PC-3 (cell line): Measurements from ENCODE around the gene MICALL1. TPM values are rescaled to one million over a fixed set of nuclear protein-coding genes. Genes with fewer than 3 reads are reported as not detected.

Source experiments
- ATAC-seq: fragments of 200-7000 bp; cut with Tn5 transposase; 2 replicates; pipeline ENCODE4 v1.9.1; 2020; ENCODE audit warnings: mild to moderate bottlenecking, moderate library complexity
- Bru-seq: library from RNA; stranded (reverse); fragments of 400-500 nt; gene quantifications from one replicate; lab custom pipeline; 2021; lab: Mats Ljungman, UMichigan
- BruChase-seq, 2 experiments: library from RNA; stranded (reverse); fragments of 400-500 nt; gene quantifications; one replicate each; lab custom pipeline; 2021; lab: Mats Ljungman, UMichigan
- BruUV-seq: library from RNA; stranded (reverse); fragments of 400-500 nt; replicated peaks from 2 replicates; lab custom pipeline; 2021; lab: Mats Ljungman, UMichigan
- CTCF ChIA-PET: fragments of 300-600 bp; sonication (Branson Sonifier 250); formaldehyde crosslinking; loops from one replicate; lab custom pipeline; 2022; ENCODE audit warnings: antibody characterized with exemption; lab: Charles Lee
- POLR2A ChIA-PET: fragments of 300-600 bp; sonication (Branson Sonifier 250); formaldehyde crosslinking; loops from one replicate; lab custom pipeline; 2022; ENCODE audit warnings: antibody characterized with exemption; ENCODE audit not compliant: unreplicated experiment; lab: Charles Lee
- DNase-seq: peaks from one replicate; pipeline ENCODE4 v3.0.0-alpha.2; 2015
- H2AFZ ChIP-seq: fragments of 300-600 bp; sonication (generic); 2 replicates; pipeline ENCODE4 v1.6.0; 2016; ENCODE audit warnings: antibody characterized with exemption, low read length
- H3F3A ChIP-seq: fragments of 300-600 bp; sonication (generic); one replicate; pipeline ENCODE4 v1.6.0; 2017; ENCODE audit warnings: antibody characterized with exemption, low read length, control low read depth, mild to moderate bottlenecking; ENCODE audit not compliant: unreplicated experiment
- H3K27ac ChIP-seq: fragments of 300-600 bp; sonication (generic); 2 replicates; pipeline ENCODE4 v1.5.1; 2016; ENCODE audit warnings: mild to moderate bottlenecking, low read length
- H3K27me3 ChIP-seq: fragments of 300-600 bp; sonication (generic); 2 replicates; pipeline ENCODE4 v1.6.1; 2016; ENCODE audit warnings: low read length, mixed read lengths
- H3K36me3 ChIP-seq: fragments of 300-600 bp; sonication (generic); 2 replicates; pipeline ENCODE4 v1.6.1; 2016; ENCODE audit warnings: low read depth, mixed run types, low read length, mixed read lengths
- H3K4me1 ChIP-seq: fragments of 300-600 bp; sonication (generic); 2 replicates; pipeline ENCODE4 v1.5.1; 2016; ENCODE audit warnings: low read length; ENCODE audit not compliant: insufficient read depth
- H3K4me2 ChIP-seq: fragments of 300-600 bp; sonication (generic); 2 replicates; pipeline ENCODE4 v1.6.0; 2016; ENCODE audit warnings: low read length
- H3K4me3 ChIP-seq: fragments of 300-600 bp; sonication (generic); 2 replicates; pipeline ENCODE4 v1.5.1; 2016; ENCODE audit warnings: mild to moderate bottlenecking, low read length, mixed read lengths
- H3K79me2 ChIP-seq: fragments of 300-600 bp; sonication (generic); 2 replicates; pipeline ENCODE4 v1.6.1; 2017; ENCODE audit warnings: low read length, mixed read lengths
- H3K9ac ChIP-seq: fragments of 300-600 bp; sonication (generic); 2 replicates; pipeline ENCODE4 v1.6.0; 2016; ENCODE audit warnings: mild to moderate bottlenecking, low read length
- H3K9me2 ChIP-seq: fragments of 300-600 bp; sonication (generic); replicated peaks from 2 replicates; pipeline ENCODE4 v1.6.1; 2016; ENCODE audit warnings: mixed run types, low read length, mixed read lengths
- H3K9me3 ChIP-seq: fragments of 300-600 bp; sonication (generic); 2 replicates; pipeline ENCODE4 v1.6.1; 2016; ENCODE audit warnings: low read length, mixed read lengths
- H4K20me1 ChIP-seq: fragments of 300-600 bp; sonication (generic); 2 replicates; pipeline ENCODE4 v1.6.1; 2016; ENCODE audit warnings: low read length, mixed read lengths
- CTCF ChIP-seq: fragments of 300-600 bp; sonication (generic); conservative IDR thresholded peaks from 2 replicates; pipeline ENCODE4 v1.5.1; 2017; ENCODE audit warnings: antibody characterized with exemption, low read depth, mild to moderate bottlenecking, low read length
- EZH2 ChIP-seq: fragments of 300-600 bp; sonication (generic); IDR thresholded peaks from one replicate; pipeline ENCODE4 v1.6.1; 2017; ENCODE audit warnings: antibody characterized with exemption, mild to moderate bottlenecking, low read length; ENCODE audit not compliant: unreplicated experiment
- EZH2phosphoT487 ChIP-seq: fragments of 300-600 bp; sonication (generic); IDR thresholded peaks from 2 replicates; pipeline ENCODE4 v1.6.1; 2018; ENCODE audit warnings: mild to moderate bottlenecking, antibody characterized with exemption, low read length, borderline replicate concordance
- intact Hi-C: fragments of 100-400 bp; cut with micrococcal nuclease; formaldehyde crosslinking; loops from 2 replicates; pipeline ENCODE4 v1.9.0; 2023
- long read RNA-seq: library from polyadenylated mRNA; unstranded; transcript quantifications from one replicate; pipeline ENCODE4 v2.0.0, GENCODE V29; 2021; ENCODE audit not compliant: unreplicated experiment
- total RNA-seq: library from RNA; depleted of rRNA; stranded (reverse); fragments of >200 nt; gene quantifications from 2 replicates; pipeline ENCODE4 v1.2.3, GENCODE V29; 2014; rRNA removed

Gene MICALL1, protein sequence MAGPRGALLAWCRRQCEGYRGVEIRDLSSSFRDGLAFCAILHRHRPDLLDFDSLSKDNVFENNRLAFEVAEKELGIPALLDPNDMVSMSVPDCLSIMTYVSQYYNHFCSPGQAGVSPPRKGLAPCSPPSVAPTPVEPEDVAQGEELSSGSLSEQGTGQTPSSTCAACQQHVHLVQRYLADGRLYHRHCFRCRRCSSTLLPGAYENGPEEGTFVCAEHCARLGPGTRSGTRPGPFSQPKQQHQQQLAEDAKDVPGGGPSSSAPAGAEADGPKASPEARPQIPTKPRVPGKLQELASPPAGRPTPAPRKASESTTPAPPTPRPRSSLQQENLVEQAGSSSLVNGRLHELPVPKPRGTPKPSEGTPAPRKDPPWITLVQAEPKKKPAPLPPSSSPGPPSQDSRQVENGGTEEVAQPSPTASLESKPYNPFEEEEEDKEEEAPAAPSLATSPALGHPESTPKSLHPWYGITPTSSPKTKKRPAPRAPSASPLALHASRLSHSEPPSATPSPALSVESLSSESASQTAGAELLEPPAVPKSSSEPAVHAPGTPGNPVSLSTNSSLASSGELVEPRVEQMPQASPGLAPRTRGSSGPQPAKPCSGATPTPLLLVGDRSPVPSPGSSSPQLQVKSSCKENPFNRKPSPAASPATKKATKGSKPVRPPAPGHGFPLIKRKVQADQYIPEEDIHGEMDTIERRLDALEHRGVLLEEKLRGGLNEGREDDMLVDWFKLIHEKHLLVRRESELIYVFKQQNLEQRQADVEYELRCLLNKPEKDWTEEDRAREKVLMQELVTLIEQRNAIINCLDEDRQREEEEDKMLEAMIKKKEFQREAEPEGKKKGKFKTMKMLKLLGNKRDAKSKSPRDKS
- total RNA-seq, result 20.1 and 29.9 TPM in 2 replicates
- percentile 64 among the genes with signal in this experiment for Bru-seq, nascent RNA
- percentile 74 among the genes with signal in this experiment for BruChase-seq, experiment 1, labeled RNA remaining after a 6-hour chase
- percentile 63 among the genes with signal in this experiment for BruChase-seq, experiment 2, labeled RNA remaining after a 2-hour chase
- long read RNA-seq, full-length matches to known transcripts, result 3 of 48 reads
- long read RNA-seq, partial matches to known transcripts, result 35 of 48 reads
- long read RNA-seq, other reads (novel, unspliced or antisense), result 10 of 48 reads

DNA sequence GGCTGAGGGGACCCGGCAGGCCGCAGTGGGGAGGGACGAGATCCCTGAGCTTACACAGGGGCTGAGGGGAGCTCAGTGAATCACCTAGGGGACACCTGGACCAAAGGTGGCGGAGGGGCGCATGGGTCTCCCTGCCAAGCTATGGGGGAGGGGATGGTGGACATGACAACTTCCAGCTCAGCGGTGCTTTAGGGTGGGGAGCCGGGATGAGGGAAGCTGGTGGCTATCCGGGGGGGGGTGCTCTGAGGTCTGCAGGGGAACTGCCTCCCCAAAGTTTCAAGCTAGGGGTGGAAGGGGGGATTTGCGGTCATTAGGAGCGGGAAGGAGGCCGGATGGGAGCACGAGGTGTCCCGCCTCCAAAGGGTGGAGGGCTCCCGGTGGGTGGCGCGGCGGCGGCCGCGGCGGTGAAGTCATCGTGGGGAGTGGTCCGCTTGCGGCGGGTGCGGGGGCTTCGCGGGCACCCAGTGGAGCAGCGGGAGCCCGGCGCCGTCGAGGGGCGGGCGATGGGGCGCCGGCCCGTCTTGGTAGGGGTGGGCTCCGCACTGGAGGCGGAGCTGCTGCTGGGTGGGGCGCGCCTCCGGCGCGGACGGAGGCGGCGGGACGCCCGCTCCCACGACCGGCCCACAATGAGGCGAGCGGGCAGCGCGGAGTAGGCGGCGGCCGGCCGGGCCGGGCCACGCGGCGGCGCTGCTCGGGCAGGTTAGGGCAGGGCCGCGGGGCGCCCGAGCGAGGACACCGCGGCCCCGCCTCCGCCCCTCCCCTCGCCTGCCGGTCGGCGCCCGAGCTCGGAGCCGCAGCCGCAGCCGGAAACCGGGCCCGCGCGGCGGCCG is at the start of gene MICALL1:
Gene MICALL1 (plus strand): TSS at position 764 of the 830 bp plus-strand sequence. CDS start 126 bp downstream, outside the sequence.
- ATAC-seq (peak; percentile 82), DNase-seq (peak; percentile 76)
- Histone ChIP-seq H3K4me3 (peak within 1 kb of the TSS; percentile 89), H3K27ac (peak within 1 kb of the TSS; percentile 98), H2AFZ (peak within 1 kb of the TSS; percentile 86), H3K4me2 (peak within 1 kb of the TSS; percentile 96), H3K79me2 (peaks cover 23% of the 10 kb centered on the region), H3K4me1 (peaks cover 25% of the 10 kb centered on the region), H3K9me2 (no peaks in the 10 kb centered on the region), H3F3A (no peaks in the 10 kb centered on the region), H3K36me3 (no peaks in the 10 kb centered on the region), H3K9ac (peak within 1 kb of the TSS; percentile 86), H3K27me3 (no peaks in the 10 kb centered on the region), H3K9me3 (no peaks in the 10 kb centered on the region), H4K20me1 (no peaks in the 10 kb centered on the region)
- TF ChIP-seq EZH2phosphoT487 (no peak), CTCF (no peak), EZH2 (no peak)
- CTCF ChIA-PET, result interaction anchor here (0.5 to 1.5 kb wide), 5 partner anchors 18 to 151 kb away, joined by 3 to 9 read pairs (median 4); partner anchors contain the start of genes GCAT and PICK1
- intact Hi-C loops, result no loop called here
- POLR2A ChIA-PET, result interaction anchor here (0.6 to 0.9 kb wide), 4 partner anchors 10 to 313 kb away, joined by 3 to 22 read pairs (median 6); no protein-coding TSS in a partner anchor
- no TSS peak for BruUV-seq

GRCh38 chr22:37860796-37861421 is 45.2 kb upstream of the MICALL1 start:
- no peak overlapping the region for H3K4me3 ChIP-seq
- H3K9me3 ChIP-seq, result no peaks in the 10 kb centered on the region
- intact Hi-C loops, result no loop called here
- CTCF ChIA-PET, result no interaction called here
- H3K9me2 ChIP-seq, result no peaks in the 10 kb centered on the region
- 0 out of 2 replicates have a peak, but pooled peaks cover under 1% of the 10 kb centered on the region for H3K79me2 ChIP-seq
- BruUV-seq, result no TSS peak
- no peak for ATAC-seq
- no peak for TF ChIP-seq EZH2
- TF ChIP-seq CTCF, result no peak
- no peak for TF ChIP-seq EZH2phosphoT487
- H3F3A ChIP-seq, result no peaks in the 10 kb centered on the region
- no peaks in the 10 kb centered on the region for H3K27me3 ChIP-seq
- H3K4me1 ChIP-seq, result no peaks in the 10 kb centered on the region
- no peak overlapping the region for H3K27ac ChIP-seq
- no peak overlapping the region for H2AFZ ChIP-seq
- DNase-seq, result no peak
- POLR2A ChIA-PET, result no interaction called here
- no peak overlapping the region for H3K9ac ChIP-seq
- H3K36me3 ChIP-seq, result peaks cover 50% of the 10 kb centered on the region
- H4K20me1 ChIP-seq, result no peaks in the 10 kb centered on the region
- H3K4me2 ChIP-seq, result no peak overlapping the region
